ENCODE results near the gene ZFAND3.

The ZFAND3 gene

GRCh38 chr6:38020593-38020992 is 201.1 kb downstream of the ZFAND3 start:
- H3K36me3 ChIP-seq (replicated peaks; ENCODE audit: insufficient read depth, low read length), result no peaks in the 10 kb centered on the region
- no peak for DNase-seq
- no peaks in the 10 kb centered on the region for H3K27me3 ChIP-seq (replicated peaks; ENCODE audit: insufficient read depth, low read length)

DNA sequence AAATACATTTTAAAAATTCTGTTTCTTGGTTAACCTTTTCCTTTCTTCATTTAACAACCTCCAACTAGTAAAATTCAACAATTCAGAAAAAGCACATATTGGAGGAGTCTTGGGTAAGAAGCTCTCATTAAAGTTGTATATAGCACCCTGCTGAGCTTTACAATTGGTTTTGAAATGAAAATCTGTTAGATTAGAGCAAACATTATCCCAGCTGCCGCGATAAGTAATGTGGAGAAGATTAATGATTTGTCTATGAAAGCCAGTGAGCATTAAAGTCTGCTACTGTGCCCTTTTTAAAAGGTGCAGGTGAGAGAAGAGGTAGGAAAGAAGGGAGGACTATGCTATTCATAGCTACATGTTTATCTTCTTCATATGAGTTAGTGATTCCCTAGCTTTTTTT is 201.5 kb downstream of the ZFAND3 start:
- H3K9me2 ChIP-seq (replicated peaks; ENCODE audit: insufficient read depth, low read length), result no peaks in the 10 kb centered on the region
- no peak overlapping the region for H3K4me3 ChIP-seq (ENCODE audit: low read length)
- H3K79me2 ChIP-seq (ENCODE audit: low read length), result no peaks in the 10 kb centered on the region; the same call in 1 of the 2 replicates
- no peaks in the 10 kb centered on the region for H3K4me1 ChIP-seq (ENCODE audit: low read length)
- no peaks in the 10 kb centered on the region for H4K20me1 ChIP-seq (ENCODE audit: insufficient read depth, low read length)
- H3K4me2 ChIP-seq (ENCODE audit: low read depth, low read length), result no peak overlapping the region
- H3K27ac ChIP-seq (ENCODE audit: low read length), result no peak overlapping the region
- TF ChIP-seq, protein P1, sequence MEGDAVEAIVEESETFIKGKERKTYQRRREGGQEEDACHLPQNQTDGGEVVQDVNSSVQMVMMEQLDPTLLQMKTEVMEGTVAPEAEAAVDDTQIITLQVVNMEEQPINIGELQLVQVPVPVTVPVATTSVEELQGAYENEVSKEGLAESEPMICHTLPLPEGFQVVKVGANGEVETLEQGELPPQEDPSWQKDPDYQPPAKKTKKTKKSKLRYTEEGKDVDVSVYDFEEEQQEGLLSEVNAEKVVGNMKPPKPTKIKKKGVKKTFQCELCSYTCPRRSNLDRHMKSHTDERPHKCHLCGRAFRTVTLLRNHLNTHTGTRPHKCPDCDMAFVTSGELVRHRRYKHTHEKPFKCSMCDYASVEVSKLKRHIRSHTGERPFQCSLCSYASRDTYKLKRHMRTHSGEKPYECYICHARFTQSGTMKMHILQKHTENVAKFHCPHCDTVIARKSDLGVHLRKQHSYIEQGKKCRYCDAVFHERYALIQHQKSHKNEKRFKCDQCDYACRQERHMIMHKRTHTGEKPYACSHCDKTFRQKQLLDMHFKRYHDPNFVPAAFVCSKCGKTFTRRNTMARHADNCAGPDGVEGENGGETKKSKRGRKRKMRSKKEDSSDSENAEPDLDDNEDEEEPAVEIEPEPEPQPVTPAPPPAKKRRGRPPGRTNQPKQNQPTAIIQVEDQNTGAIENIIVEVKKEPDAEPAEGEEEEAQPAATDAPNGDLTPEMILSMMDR (IDR thresholded peaks at IDR 0.05; ENCODE audit: low read length), result no peak
- TF ChIP-seq EZH2phosphoT487 (IDR thresholded peaks at IDR 0.05; ENCODE audit: low read length), result no peak
- TF ChIP-seq EZH2 (optimal IDR thresholded peaks at IDR 0.05; ENCODE audit: low read depth, low read length), result no peak
- no peaks in the 10 kb centered on the region for H3F3A ChIP-seq (ENCODE audit: insufficient read depth, low read length)
- no peak for DNase-seq
- H3K36me3 ChIP-seq (replicated peaks; ENCODE audit: insufficient read depth, low read length), result no peaks in the 10 kb centered on the region
- no peaks in the 10 kb centered on the region for H3K9me3 ChIP-seq (replicated peaks; ENCODE audit: insufficient read depth, low read length)
- no peaks in the 10 kb centered on the region for H3K27me3 ChIP-seq (replicated peaks; ENCODE audit: insufficient read depth, low read length)
- H2AFZ ChIP-seq (ENCODE audit: low read length), result no peak overlapping the region
- H3K9ac ChIP-seq (ENCODE audit: low read length), result no peak overlapping the region

More at GRCh38 chr6:38020593-38020992, 201.1 kb downstream of the ZFAND3 start:
- no peaks in the 10 kb centered on the region; the same call in 1 of the 2 replicates for H3K79me2 ChIP-seq (ENCODE audit: low read length)
- H2AFZ ChIP-seq (ENCODE audit: low read length), result no peak overlapping the region
- H3K9me3 ChIP-seq (replicated peaks; ENCODE audit: insufficient read depth, low read length), result no peaks in the 10 kb centered on the region
- no peak overlapping the region for H3K4me2 ChIP-seq (ENCODE audit: low read depth, low read length)
- H3K9me2 ChIP-seq (replicated peaks; ENCODE audit: insufficient read depth, low read length), result no peaks in the 10 kb centered on the region
- H3F3A ChIP-seq (ENCODE audit: insufficient read depth, low read length), result no peaks in the 10 kb centered on the region
- H3K4me1 ChIP-seq (ENCODE audit: low read length), result no peaks in the 10 kb centered on the region
- H4K20me1 ChIP-seq (ENCODE audit: insufficient read depth, low read length), result no peaks in the 10 kb centered on the region
- H3K4me3 ChIP-seq (ENCODE audit: low read length), result no peak overlapping the region
- no peak overlapping the region for H3K9ac ChIP-seq (ENCODE audit: low read length)
- TF ChIP-seq EZH2phosphoT487 (IDR thresholded peaks at IDR 0.05; ENCODE audit: low read length) (no peak), EZH2 (optimal IDR thresholded peaks at IDR 0.05; ENCODE audit: low read depth, low read length) (no peak)
- H3K27ac ChIP-seq (ENCODE audit: low read length), result no peak overlapping the region

GRCh38 chr6:38021571-38021970 is 202.0 kb downstream of the ZFAND3 start:
- H3K4me3 ChIP-seq (ENCODE audit: low read length), result no peak overlapping the region
- no peak overlapping the region for H2AFZ ChIP-seq (ENCODE audit: low read length)
- H3F3A ChIP-seq (ENCODE audit: insufficient read depth, low read length), result no peaks in the 10 kb centered on the region
- no peaks in the 10 kb centered on the region; the same call in 1 of the 2 replicates for H3K79me2 ChIP-seq (ENCODE audit: low read length)
- no peak overlapping the region for H3K4me2 ChIP-seq (ENCODE audit: low read depth, low read length)
- H4K20me1 ChIP-seq (ENCODE audit: insufficient read depth, low read length), result no peaks in the 10 kb centered on the region
- TF ChIP-seq EZH2phosphoT487 (IDR thresholded peaks at IDR 0.05; ENCODE audit: low read length) (no peak), EZH2 (optimal IDR thresholded peaks at IDR 0.05; ENCODE audit: low read depth, low read length) (no peak)
- TF ChIP-seq, protein P1 (IDR thresholded peaks at IDR 0.05; ENCODE audit: low read length), result no peak
- no peaks in the 10 kb centered on the region for H3K36me3 ChIP-seq (replicated peaks; ENCODE audit: insufficient read depth, low read length)
- no peaks in the 10 kb centered on the region for H3K9me2 ChIP-seq (replicated peaks; ENCODE audit: insufficient read depth, low read length)
- DNase-seq, result no peak
- H3K27ac ChIP-seq (ENCODE audit: low read length), result no peak overlapping the region
- H3K4me1 ChIP-seq (ENCODE audit: low read length), result no peaks in the 10 kb centered on the region
- no peaks in the 10 kb centered on the region for H3K27me3 ChIP-seq (replicated peaks; ENCODE audit: insufficient read depth, low read length)
- H3K9ac ChIP-seq (ENCODE audit: low read length), result no peak overlapping the region
- H3K9me3 ChIP-seq (replicated peaks; ENCODE audit: insufficient read depth, low read length), result no peaks in the 10 kb centered on the region

DNA sequence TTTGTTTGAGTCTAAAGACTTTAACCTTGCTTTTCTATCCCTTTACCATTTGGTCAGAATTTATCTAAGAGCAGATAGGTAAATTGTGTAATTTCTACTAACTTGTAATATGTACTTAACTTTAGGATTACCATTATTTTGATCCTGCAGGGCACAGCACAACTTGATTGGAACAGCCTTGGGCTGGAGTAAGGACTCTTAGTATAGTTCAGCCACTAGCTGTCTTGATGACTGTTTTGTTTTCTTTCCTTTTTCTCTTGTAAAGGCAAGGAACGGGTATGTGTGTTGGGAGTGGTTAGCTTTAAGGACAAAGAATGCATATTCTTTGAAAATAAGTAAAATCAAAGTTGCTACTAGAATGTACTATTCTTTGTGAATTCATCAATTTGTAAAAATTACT is 203.2 kb downstream of the ZFAND3 start:
- Histone ChIP-seq H3K9me2 (replicated peaks; ENCODE audit: insufficient read depth, low read length) (no peaks in the 10 kb centered on the region), H3K4me1 (ENCODE audit: low read length) (no peaks in the 10 kb centered on the region), H3K4me2 (ENCODE audit: low read depth, low read length) (no peak overlapping the region), H3K27me3 (replicated peaks; ENCODE audit: insufficient read depth, low read length) (no peaks in the 10 kb centered on the region), H3K79me2 (ENCODE audit: low read length) (no peaks in the 10 kb centered on the region; the same call in 1 of the 2 replicates), H4K20me1 (ENCODE audit: insufficient read depth, low read length) (no peaks in the 10 kb centered on the region), H3K9ac (ENCODE audit: low read length) (no peak overlapping the region), H2AFZ (ENCODE audit: low read length) (no peak overlapping the region), H3K27ac (ENCODE audit: low read length) (no peak overlapping the region), H3K36me3 (replicated peaks; ENCODE audit: insufficient read depth, low read length) (no peaks in the 10 kb centered on the region), H3K9me3 (replicated peaks; ENCODE audit: insufficient read depth, low read length) (no peaks in the 10 kb centered on the region), H3F3A (ENCODE audit: insufficient read depth, low read length) (no peaks in the 10 kb centered on the region), H3K4me3 (ENCODE audit: low read length) (no peak overlapping the region)
- no peak for DNase-seq
- no peak for TF ChIP-seq EZH2 (optimal IDR thresholded peaks at IDR 0.05; ENCODE audit: low read depth, low read length)
- TF ChIP-seq, protein P1 (IDR thresholded peaks at IDR 0.05; ENCODE audit: low read length), result no peak
- TF ChIP-seq EZH2phosphoT487 (IDR thresholded peaks at IDR 0.05; ENCODE audit: low read length), result no peak
